ENCODE results near the gene CIPC.

CIPC gene

GRCh38 chr14:77128414-77128891 lies 30.4 kb downstream of the CIPC start:
- DNase-seq: peak; percentile 35

- no peak for DNase-seq
Observed at GRCh38 chr14:77130386-77130785, 32.3 kb downstream of the CIPC start.

GRCh38 chr14:77131206-77131605 lies 33.1 kb downstream of the CIPC start:
- no peak for DNase-seq

- DNase-seq: no peak
Observed at GRCh38 chr14:77131871-77132486, 33.9 kb downstream of the CIPC start.

GRCh38 chr14:77133720-77134338 lies 35.8 kb downstream of the CIPC start:
- no peak for DNase-seq

- DNase-seq: no peak
Observed at GRCh38 chr14:77139022-77139421, 41.0 kb downstream of the CIPC start.

GRCh38 chr14:77139540-77140358 lies 41.7 kb downstream of the CIPC start:
- DNase-seq: peak; percentile 86

GRCh38 chr14:77140359-77141213 lies 42.5 kb downstream of the CIPC start:
- DNase-seq: peak; percentile 68

GRCh38 chr14:77141214-77142004 lies 43.4 kb downstream of the CIPC start, which contains the start of gene ZDHHC22:
Gene ZDHHC22, minus strand, starts transcription at chr14:77141791. Its CDS starts 2,053 bp downstream, at chr14:77139738.
- DNase-seq: peak; percentile 90

GRCh38 chr14:77142005-77142800 lies 44.1 kb downstream of the CIPC start:
- peak; percentile 45 for DNase-seq

GRCh38 chr14:77143071-77143470 lies 45.0 kb downstream of the CIPC start:
- DNase-seq: peak; percentile 46

- DNase-seq: no peak
Observed at GRCh38 chr14:77144412-77145115, 46.5 kb downstream of the CIPC start.

- DNase-seq: peak; percentile 52
Observed at GRCh38 chr14:77145975-77146740, 48.1 kb downstream of the CIPC start.

- peak; percentile 40 for DNase-seq
Observed at GRCh38 chr14:77148510-77149231, 50.6 kb downstream of the CIPC start.

- DNase-seq: peak; percentile 84
Observed at GRCh38 chr14:77151245-77151644, 53.2 kb downstream of the CIPC start.

- peak; percentile 84 for DNase-seq
Observed at GRCh38 chr14:77151918-77152588, 54.0 kb downstream of the CIPC start.

- no peak for DNase-seq
Observed at GRCh38 chr14:77153802-77154201, 55.7 kb downstream of the CIPC start.

- DNase-seq: peak; percentile 79
Observed at GRCh38 chr14:77154421-77154820, 56.4 kb downstream of the CIPC start.
